Breast epithelium (tissue), 4 donors: ENCODE results near the gene PRCD. TPM values are rescaled to one million over a fixed set of nuclear protein-coding genes. Genes with fewer than 3 reads are reported as not detected.

Source experiments
- DNase-seq, 2 donors: peaks; one replicate each; pipeline ENCODE4 v3.0.0-alpha.2; 2019; ENCODE audit warnings: low spot score in 2 of 2
- H3K27ac ChIP-seq, 2 donors: fragments of 200-600 bp; sonication (generic) in 1 of 2; one replicate each; pipeline ENCODE4 v1.5.1; 2016 to 2019; ENCODE audit warnings: mild to moderate bottlenecking in 1 of 2
- H3K27me3 ChIP-seq, 2 donors: fragments of 200-600 bp; sonication (generic) in 1 of 2; one replicate each; pipeline versions ENCODE4 v1.5.1 to v1.6.0; 2017 to 2019; ENCODE audit warnings: control low read depth in 1 of 2, mild to moderate bottlenecking in 1 of 2
- H3K36me3 ChIP-seq: fragments of 200-600 bp; one replicate; pipeline ENCODE4 v1.5.1; 2019
- H3K4me1 ChIP-seq, 2 donors: fragments of 200-600 bp; sonication (generic); one replicate each; pipeline ENCODE4 v1.5.1; 2016 to 2019; ENCODE audit warnings: control low read depth in 1 of 2
- H3K4me3 ChIP-seq, 3 donors: fragments of 200-600 bp; sonication (generic); 1 replicate in 2 of 3; 2 replicates in 1 of 3; pipeline ENCODE4 v1.5.1; 2016 to 2019; ENCODE audit warnings: mild to moderate bottlenecking in 3 of 3, moderate library complexity in 2 of 3
- H3K9me3 ChIP-seq, 2 donors: fragments of 200-600 bp; sonication (generic) in 1 of 2; one replicate each; pipeline ENCODE4 v1.5.1; 2016 to 2019; ENCODE audit warnings: control low read depth in 1 of 2
- CTCF ChIP-seq, 3 donors: fragments of 450-650 bp; IDR thresholded peaks; one replicate each; pipeline ENCODE4 v1.5.1; 2016 to 2017; ENCODE audit warnings: antibody characterized with exemption in 3 of 3, mild to moderate bottlenecking in 3 of 3, moderate library complexity in 3 of 3
- POLR2A ChIP-seq: fragments of 450-650 bp; IDR thresholded peaks from one replicate; pipeline ENCODE4 v1.6.1; 2016; ENCODE audit warnings: antibody characterized with exemption, mild to moderate bottlenecking, moderate library complexity
- POLR2AphosphoS5 ChIP-seq, 3 donors: sonication (generic); formaldehyde crosslinking; IDR thresholded peaks; one replicate each; pipeline ENCODE4 v1.6.1; 2017; ENCODE audit warnings: antibody characterized with exemption in 3 of 3
- intact Hi-C: fragments of 100-400 bp; cut with DNase I; formaldehyde crosslinking; loops from one replicate; pipeline ENCODE4 v1.15.1; 2023; ENCODE audit warnings: low total_unique reads
- total RNA-seq, 3 donors: library from RNA; depleted of rRNA; stranded (reverse); fragments of >200 nt; gene quantifications; one replicate each; pipeline ENCODE4 v1.1.0, GENCODE V29; 2016

Gene PRCD
- total RNA-seq, 3 donors from 2014 or later, result 1.5 to 7.2 (median 4.9) TPM

- H3K36me3 ChIP-seq, result no peaks in the 10 kb centered on the region
- H3K27me3 ChIP-seq, result peaks cover 0 to 7% of the 10 kb centered on the region in 2 donors
- H3K9me3 ChIP-seq, result no peaks in the 10 kb centered on the region
- TF ChIP-seq CTCF (IDR thresholded peaks at IDR 0.05) (no peak), POLR2A (no peak), POLR2AphosphoS5 (IDR thresholded peaks at IDR 0.05) (no peak)
- no peak overlapping the region for H3K27ac ChIP-seq
- H3K4me1 ChIP-seq, result peaks cover 3 to 12% of the 10 kb centered on the region in 2 donors
- H3K4me3 ChIP-seq, result no peak overlapping the region
- intact Hi-C loops, result no loop called here
- no peak for DNase-seq
Observed at GRCh38 chr17:76542566-76542971, 2.7 kb downstream of the PRCD start.

- intact Hi-C loops, result no loop called here
- Histone ChIP-seq H3K27ac (no peak overlapping the region), H3K9me3 (no peaks in the 10 kb centered on the region), H3K4me1 (peaks cover 3 to 12% of the 10 kb centered on the region in 2 donors), H3K27me3 (peaks cover 0 to 3% of the 10 kb centered on the region in 2 donors), H3K36me3 (no peaks in the 10 kb centered on the region), H3K4me3 (no peak overlapping the region)
- TF ChIP-seq CTCF (IDR thresholded peaks at IDR 0.05) (no peak), POLR2A (no peak), POLR2AphosphoS5 (IDR thresholded peaks at IDR 0.05) (no peak)
- DNase-seq, result no peak
Observed at GRCh38 chr17:76542984-76543383, 3.1 kb downstream of the PRCD start.

DNA sequence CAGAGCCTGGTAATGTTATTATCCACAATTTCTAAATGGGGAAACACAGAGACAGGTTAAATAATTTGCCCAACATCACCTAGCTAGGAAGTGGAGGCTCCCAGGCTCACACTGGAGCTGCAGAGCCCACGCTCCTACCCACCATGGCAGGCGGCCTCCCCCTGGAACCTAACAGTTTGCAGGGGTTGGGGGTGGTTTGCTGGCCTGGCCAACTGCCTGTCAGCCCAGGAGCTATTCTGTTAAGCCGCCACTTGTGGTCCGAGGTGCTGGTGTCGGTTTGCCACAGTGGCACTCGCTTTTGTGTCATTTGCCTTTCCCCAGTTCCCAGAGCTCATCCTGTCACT is 3.6 kb downstream of the PRCD start:
- no peak overlapping the region for H3K27ac ChIP-seq
- TF ChIP-seq POLR2A (no peak), POLR2AphosphoS5 (IDR thresholded peaks at IDR 0.05) (no peak), CTCF (IDR thresholded peaks at IDR 0.05) (no peak)
- H3K4me1 ChIP-seq, result peaks cover 3 to 12% of the 10 kb centered on the region in 2 donors
- H3K4me3 ChIP-seq, result no peak overlapping the region
- H3K36me3 ChIP-seq, result no peaks in the 10 kb centered on the region
- no peaks in the 10 kb centered on the region for H3K9me3 ChIP-seq
- intact Hi-C loops, result no loop called here
- H3K27me3 ChIP-seq, result no peaks in the 10 kb centered on the region
- DNase-seq, result no peak

DNA sequence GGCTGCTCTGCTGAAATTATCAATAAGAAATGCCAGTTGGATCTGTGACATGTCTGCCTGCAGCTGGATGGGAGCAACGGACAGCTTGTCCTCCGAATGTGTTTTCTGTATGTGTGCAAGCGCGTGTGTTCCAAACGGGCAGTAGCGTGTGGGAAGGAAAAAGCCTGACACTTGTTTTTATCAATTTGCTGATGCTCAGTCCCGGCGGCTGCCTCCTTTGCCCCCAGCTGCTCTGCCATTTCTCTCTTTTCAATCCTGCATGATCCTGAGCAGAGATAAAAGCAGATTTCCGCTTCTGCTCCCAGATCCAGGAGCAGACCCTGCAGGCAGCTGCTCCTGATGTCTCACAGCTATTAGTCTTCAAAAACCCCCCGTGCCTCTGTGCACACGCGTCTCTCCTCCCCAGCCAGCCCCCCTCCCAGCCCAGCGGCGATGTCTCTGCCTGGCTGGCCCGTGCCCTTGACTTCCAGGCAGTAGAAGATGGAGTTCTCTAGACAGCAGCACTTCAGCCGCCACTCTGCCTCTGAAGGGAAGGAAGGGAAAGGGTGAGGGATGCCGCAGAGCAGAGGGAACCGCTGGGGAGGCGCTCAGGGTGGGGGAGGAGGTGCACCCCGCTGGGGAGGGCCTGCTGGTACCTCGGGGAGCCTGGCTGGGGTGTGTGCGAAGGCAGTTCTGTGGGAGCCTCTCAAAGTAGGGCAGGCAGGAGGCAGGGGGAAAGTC is 4.1 kb downstream of the PRCD start:
- Histone ChIP-seq H3K27ac (peak overlapping the region in 1 of 2 donors; percentile 50), H3K27me3 (no peaks in the 10 kb centered on the region), H3K36me3 (no peaks in the 10 kb centered on the region), H3K4me3 (no peak overlapping the region), H3K4me1 (peaks cover 3 to 12% of the 10 kb centered on the region in 2 donors), H3K9me3 (no peaks in the 10 kb centered on the region)
- TF ChIP-seq POLR2AphosphoS5 (IDR thresholded peaks at IDR 0.05) (no peak), POLR2A (no peak), CTCF (IDR thresholded peaks at IDR 0.05) (no peak)
- no peak for DNase-seq
- intact Hi-C loops, result no loop called here

- Histone ChIP-seq H3K9me3 (no peaks in the 10 kb centered on the region), H3K27ac (peak overlapping the region; percentile 40 to 57), H3K4me3 (no peak overlapping the region), H3K36me3 (no peaks in the 10 kb centered on the region), H3K27me3 (no peaks in the 10 kb centered on the region), H3K4me1 (peaks cover 3 to 12% of the 10 kb centered on the region in 2 donors)
- no peak for DNase-seq
- TF ChIP-seq POLR2AphosphoS5 (IDR thresholded peaks at IDR 0.05), result peak in 1 of 3 donors; percentile 42
- no peak for TF ChIP-seq POLR2A
- intact Hi-C loops, result no loop called here
Observed at GRCh38 chr17:76544546-76545365, 4.9 kb downstream of the PRCD start.
